LNCaP clone FGC (cell line): ENCODE data around the gene R3HDM2.

ENCODE experiments used
- DNase-seq: peaks from one replicate; pipeline ENCODE4 v3.0.0-alpha.2; 2011; ENCODE audit warnings: low read depth
- H3K4me3 ChIP-seq: 2 replicates; pipeline ENCODE4 v1.5.1; 2011; ENCODE audit warnings: mild to moderate bottlenecking, low read depth, low read length, control low read depth
- CTCF ChIP-seq: IDR thresholded peaks from 2 replicates; pipeline ENCODE4 v1.5.1; 2012; ENCODE audit warnings: mild to moderate bottlenecking; ENCODE audit not compliant: control insufficient read depth, insufficient read depth; ENCODE audit errors: extremely low read depth

Gene R3HDM2

GRCh38 chr12:57384478-57384877 lies 46.4 kb downstream of the R3HDM2 start:
- no peak for TF ChIP-seq CTCF
- no peak overlapping the region for H3K4me3 ChIP-seq
- DNase-seq = no peak

GRCh38 chr12:57381693-57382220 lies 49.1 kb downstream of the R3HDM2 start:
- no peak overlapping the region for H3K4me3 ChIP-seq
- TF ChIP-seq CTCF = no peak
- DNase-seq = no peak

- DNase-seq = no peak
- no peak for TF ChIP-seq CTCF
- no peak overlapping the region for H3K4me3 ChIP-seq
Measured at GRCh38 chr12:57380300-57380699, 50.5 kb downstream of the R3HDM2 start.

GRCh38 chr12:57377103-57377840 lies 53.6 kb downstream of the R3HDM2 start:
- peak; percentile 19 for DNase-seq

GRCh38 chr12:57372233-57372632 lies 58.6 kb downstream of the R3HDM2 start:
- DNase-seq = no peak
- no peak overlapping the region for H3K4me3 ChIP-seq
- TF ChIP-seq CTCF = no peak

More at GRCh38 chr12:57377103-57377840, 53.6 kb downstream of the R3HDM2 start:
- no peak for TF ChIP-seq CTCF
- H3K4me3 ChIP-seq = no peak overlapping the region

GRCh38 chr12:57370696-57371095 lies 60.1 kb downstream of the R3HDM2 start:
- no peak for TF ChIP-seq CTCF
- DNase-seq = no peak
- no peak overlapping the region for H3K4me3 ChIP-seq

GRCh38 chr12:57370072-57370471 lies 60.8 kb downstream of the R3HDM2 start:
- no peak overlapping the region for H3K4me3 ChIP-seq
- no peak for TF ChIP-seq CTCF
- no peak for DNase-seq
